ENCODE results near the gene FAM81A.

DNA sequence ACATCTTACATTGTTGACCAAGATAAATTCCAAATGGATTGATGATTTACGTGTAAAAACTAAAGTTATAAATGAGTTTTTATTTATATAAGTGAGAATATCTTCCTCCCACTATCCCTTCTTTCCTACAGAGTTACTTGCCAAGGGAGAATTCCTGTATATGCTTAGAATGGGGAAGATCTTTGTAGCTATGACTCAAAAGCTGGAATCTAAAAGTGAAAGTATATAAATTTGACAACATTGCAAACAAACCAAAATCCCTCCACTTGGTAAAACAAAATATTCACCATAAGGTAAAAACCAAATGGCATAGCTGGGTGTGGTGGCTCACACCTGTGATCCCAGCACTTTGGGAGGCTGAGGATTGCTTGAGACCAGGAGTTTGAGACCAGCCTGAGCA lies 120.9 kb downstream of the FAM81A start:
- TF ChIP-seq, protein P1, sequence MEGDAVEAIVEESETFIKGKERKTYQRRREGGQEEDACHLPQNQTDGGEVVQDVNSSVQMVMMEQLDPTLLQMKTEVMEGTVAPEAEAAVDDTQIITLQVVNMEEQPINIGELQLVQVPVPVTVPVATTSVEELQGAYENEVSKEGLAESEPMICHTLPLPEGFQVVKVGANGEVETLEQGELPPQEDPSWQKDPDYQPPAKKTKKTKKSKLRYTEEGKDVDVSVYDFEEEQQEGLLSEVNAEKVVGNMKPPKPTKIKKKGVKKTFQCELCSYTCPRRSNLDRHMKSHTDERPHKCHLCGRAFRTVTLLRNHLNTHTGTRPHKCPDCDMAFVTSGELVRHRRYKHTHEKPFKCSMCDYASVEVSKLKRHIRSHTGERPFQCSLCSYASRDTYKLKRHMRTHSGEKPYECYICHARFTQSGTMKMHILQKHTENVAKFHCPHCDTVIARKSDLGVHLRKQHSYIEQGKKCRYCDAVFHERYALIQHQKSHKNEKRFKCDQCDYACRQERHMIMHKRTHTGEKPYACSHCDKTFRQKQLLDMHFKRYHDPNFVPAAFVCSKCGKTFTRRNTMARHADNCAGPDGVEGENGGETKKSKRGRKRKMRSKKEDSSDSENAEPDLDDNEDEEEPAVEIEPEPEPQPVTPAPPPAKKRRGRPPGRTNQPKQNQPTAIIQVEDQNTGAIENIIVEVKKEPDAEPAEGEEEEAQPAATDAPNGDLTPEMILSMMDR (IDR thresholded peaks at IDR 0.05) = no peak
- no peak for TF ChIP-seq POLR2A (IDR thresholded peaks at IDR 0.05)
